Smooth muscle cell (in vitro differentiated cells): Measurements from ENCODE around the gene TNFSF10. TPM values are rescaled to one million over a fixed set of nuclear protein-coding genes. Genes with fewer than 3 reads are reported as not detected.
"Not testable (repeated sequence)": the region's sequence is repeated elsewhere in the genome, so short reads cannot be mapped to it uniquely, and the experiment has no call there.

ENCODE experiments used
- DNase-seq: peaks from one replicate; lab custom pipeline; 2025; ENCODE audit not compliant: unreplicated experiment; lab: John Stamatoyannopoulos, UW
- H2AFZ ChIP-seq: fragments of 200-600 bp; sonication (generic); 2 replicates; pipeline ENCODE4 v1.6.0; 2016; ENCODE audit warnings: antibody characterized with exemption, low read depth, mild to moderate bottlenecking
- H3F3A ChIP-seq: fragments of 200-600 bp; sonication (generic); 2 replicates; pipeline ENCODE4 v1.6.0; 2017; ENCODE audit warnings: antibody characterized with exemption, low read depth
- H3K27ac ChIP-seq: fragments of 200-600 bp; sonication (generic); 2 replicates; pipeline ENCODE4 v1.5.1; 2016; ENCODE audit warnings: low read depth, mild to moderate bottlenecking
- H3K27me3 ChIP-seq: fragments of 200-600 bp; sonication (generic); 2 replicates; pipeline ENCODE4 v1.6.1; 2016; ENCODE audit warnings: low read depth, mild to moderate bottlenecking
- H3K36me3 ChIP-seq: fragments of 200-600 bp; sonication (generic); 2 replicates; pipeline ENCODE4 v1.5.1; 2016; ENCODE audit warnings: low read depth
- H3K4me1 ChIP-seq: fragments of 200-600 bp; sonication (generic); 2 replicates; pipeline ENCODE4 v1.5.1; 2016; ENCODE audit warnings: low read depth
- H3K4me2 ChIP-seq: fragments of 200-600 bp; sonication (generic); 2 replicates; pipeline ENCODE4 v1.6.0; 2016; ENCODE audit warnings: mild to moderate bottlenecking
- H3K4me3 ChIP-seq: fragments of 200-600 bp; sonication (generic); 2 replicates; pipeline ENCODE4 v1.5.1; 2016; ENCODE audit warnings: mild to moderate bottlenecking
- H3K79me2 ChIP-seq: fragments of 200-600 bp; sonication (generic); 2 replicates; pipeline ENCODE4 v1.6.0; 2016; ENCODE audit warnings: low read depth, mild to moderate bottlenecking
- H3K9ac ChIP-seq: fragments of 200-600 bp; sonication (generic); 2 replicates; pipeline ENCODE4 v1.6.0; 2016; ENCODE audit warnings: low read depth
- H3K9me3 ChIP-seq: fragments of 200-600 bp; sonication (generic); replicated peaks from 2 replicates; pipeline ENCODE4 v1.5.1; 2016; ENCODE audit warnings: low read depth
- H4K20me1 ChIP-seq: fragments of 200-600 bp; sonication (generic); 2 replicates; pipeline ENCODE4 v1.6.0; 2016; ENCODE audit warnings: low read depth
- WGBS: methylation state at CpG from one replicate; pipeline ENCODE4 v1.1.7; 2016; ENCODE audit warnings: low lambda C conversion rate; 5-methylcytosine and 5-hydroxymethylcytosine counted together
- polyA plus RNA-seq: library from polyadenylated mRNA; unstranded; fragments of >200 nt; fragmentation: Nextera tagmentation; extraction: Ambion mirVana; gene quantifications from 2 replicates; pipeline ENCODE4 v1.2.1, GENCODE V29; 2016
- total RNA-seq: library from RNA; depleted of rRNA; stranded (reverse); fragments of >200 nt; gene quantifications from 2 replicates; pipeline ENCODE4 v1.2.3, GENCODE V29; 2014
- TF ChIP-seq, protein P1 (sequence below): fragments of 200-600 bp; sonication (generic); IDR thresholded peaks from 2 replicates; pipeline ENCODE4 v1.5.1; 2017; ENCODE audit warnings: borderline replicate concordance, mild to moderate bottlenecking, antibody characterized with exemption; ENCODE audit not compliant: insufficient read depth, poor library complexity, severe bottlenecking

TNFSF10 gene
- 18.3 and 37.1 TPM in 2 replicates for total RNA-seq
- polyA plus RNA-seq = 16.4 and 22.4 TPM in 2 replicates

DNA sequence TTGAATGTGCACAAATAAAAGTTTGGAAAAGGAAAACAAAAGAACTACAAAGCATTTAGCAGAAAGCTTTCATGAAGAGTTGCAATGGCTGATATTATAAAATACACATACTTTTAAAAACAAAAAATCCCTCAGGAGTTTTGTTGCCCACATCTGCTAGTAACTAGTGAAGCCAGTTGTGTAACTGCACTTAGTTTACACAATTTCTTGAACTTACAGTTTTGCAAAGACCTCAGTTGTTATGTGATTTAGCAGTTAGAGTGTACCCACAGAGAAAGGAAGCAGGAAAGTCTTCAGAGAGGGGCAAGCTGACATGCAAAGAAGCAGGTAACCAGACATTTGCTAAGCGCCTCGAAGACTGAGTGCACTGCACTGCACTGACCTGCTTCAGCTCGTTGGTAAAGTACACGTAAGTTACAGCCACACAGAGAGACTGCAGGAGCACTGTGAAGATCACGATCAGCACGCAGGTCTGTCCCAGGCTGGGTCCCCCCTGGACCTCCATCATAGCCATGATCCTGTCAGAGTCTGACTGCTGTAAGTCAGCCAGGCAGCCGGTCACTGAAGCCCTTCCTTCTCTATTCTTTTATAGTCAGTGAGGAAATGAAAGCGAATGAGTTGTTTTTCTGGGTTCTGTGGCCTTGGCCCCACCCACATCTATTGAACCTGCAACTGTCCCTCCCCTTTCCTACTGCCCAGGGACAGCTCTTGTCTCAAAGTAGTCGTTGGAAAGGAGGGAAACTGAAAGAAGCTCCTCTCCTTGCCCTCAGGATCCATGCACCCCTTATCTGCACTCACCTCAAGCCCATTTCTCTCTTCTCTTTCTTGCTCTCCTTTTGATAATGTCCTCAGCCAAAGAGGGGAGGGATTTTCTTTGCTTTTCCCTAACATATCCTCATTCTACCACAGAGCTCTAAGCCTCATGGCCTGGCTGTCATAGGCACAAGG lies at the start of gene TNFSF10:
TSS of gene TNFSF10 (minus strand) at position 560 of the 948 bp plus-strand sequence. CDS start at position 514, 46 bp downstream.
- Histone ChIP-seq H3K9ac (no peak within 1 kb of the TSS), H3K4me3 (peak within 1 kb of the TSS; percentile 35), H3K4me2 (peak within 1 kb of the TSS; percentile 64), H3K9me3 (no peaks in the 10 kb centered on the region), H3F3A (peaks cover 13% of the 10 kb centered on the region), H3K79me2 (no peaks in the 10 kb centered on the region), H3K27me3 (no peaks in the 10 kb centered on the region), H3K36me3 (no peaks in the 10 kb centered on the region), H4K20me1 (no peaks in the 10 kb centered on the region), H3K4me1 (no peaks in the 10 kb centered on the region), H3K27ac (peak within 1 kb of the TSS; percentile 91), H2AFZ (peak within 1 kb of the TSS; percentile 34)
- WGBS = 63% methylated on average over 9 of the region's 9 CpGs
- TF ChIP-seq, protein P1, sequence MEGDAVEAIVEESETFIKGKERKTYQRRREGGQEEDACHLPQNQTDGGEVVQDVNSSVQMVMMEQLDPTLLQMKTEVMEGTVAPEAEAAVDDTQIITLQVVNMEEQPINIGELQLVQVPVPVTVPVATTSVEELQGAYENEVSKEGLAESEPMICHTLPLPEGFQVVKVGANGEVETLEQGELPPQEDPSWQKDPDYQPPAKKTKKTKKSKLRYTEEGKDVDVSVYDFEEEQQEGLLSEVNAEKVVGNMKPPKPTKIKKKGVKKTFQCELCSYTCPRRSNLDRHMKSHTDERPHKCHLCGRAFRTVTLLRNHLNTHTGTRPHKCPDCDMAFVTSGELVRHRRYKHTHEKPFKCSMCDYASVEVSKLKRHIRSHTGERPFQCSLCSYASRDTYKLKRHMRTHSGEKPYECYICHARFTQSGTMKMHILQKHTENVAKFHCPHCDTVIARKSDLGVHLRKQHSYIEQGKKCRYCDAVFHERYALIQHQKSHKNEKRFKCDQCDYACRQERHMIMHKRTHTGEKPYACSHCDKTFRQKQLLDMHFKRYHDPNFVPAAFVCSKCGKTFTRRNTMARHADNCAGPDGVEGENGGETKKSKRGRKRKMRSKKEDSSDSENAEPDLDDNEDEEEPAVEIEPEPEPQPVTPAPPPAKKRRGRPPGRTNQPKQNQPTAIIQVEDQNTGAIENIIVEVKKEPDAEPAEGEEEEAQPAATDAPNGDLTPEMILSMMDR = no peak
- DNase-seq = no peak

DNA sequence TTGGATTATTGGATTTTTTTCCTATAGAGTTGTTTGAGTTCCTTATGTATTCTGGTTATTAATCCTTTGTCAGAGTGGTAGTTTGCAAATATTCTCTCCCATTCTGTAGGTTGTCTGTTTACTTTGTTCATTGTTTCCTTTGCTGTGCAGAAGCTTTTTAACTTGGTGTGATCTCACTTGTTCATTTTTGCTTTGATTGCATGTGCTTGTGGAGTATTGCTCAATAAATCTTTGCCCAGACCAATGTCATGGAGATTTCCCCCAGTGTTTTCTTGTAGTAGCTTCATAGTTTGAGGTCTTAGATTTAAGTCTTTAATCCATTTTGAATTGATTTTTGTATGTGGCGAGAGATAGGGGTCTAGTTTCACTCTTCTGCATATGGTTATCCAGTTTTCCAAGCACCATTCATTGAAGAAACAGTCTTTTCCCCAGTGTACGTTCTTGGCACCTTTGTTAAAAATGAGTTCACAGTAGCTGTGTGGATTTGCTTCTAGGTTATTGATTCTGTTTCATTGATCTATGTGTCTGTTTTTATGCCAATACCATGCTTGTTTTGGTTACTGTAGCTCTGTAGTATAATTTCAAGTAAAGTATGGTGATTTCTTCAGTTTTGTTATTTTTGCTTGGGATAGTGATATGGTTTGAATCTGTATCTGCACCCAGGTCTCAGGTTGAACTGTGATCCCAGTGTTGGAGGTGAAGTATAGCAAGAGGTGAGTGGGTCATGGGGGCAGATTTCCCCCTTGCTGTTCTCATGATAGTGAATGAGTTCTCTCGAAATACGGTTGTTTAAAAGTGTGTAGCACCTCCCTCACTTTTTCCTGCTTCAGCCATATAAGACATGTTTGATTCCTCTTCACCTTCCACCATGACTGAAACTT lies 46.1 kb upstream of the TNFSF10 start:
- H3K79me2 ChIP-seq = no peaks in the 10 kb centered on the region
- no peak for DNase-seq

DNA sequence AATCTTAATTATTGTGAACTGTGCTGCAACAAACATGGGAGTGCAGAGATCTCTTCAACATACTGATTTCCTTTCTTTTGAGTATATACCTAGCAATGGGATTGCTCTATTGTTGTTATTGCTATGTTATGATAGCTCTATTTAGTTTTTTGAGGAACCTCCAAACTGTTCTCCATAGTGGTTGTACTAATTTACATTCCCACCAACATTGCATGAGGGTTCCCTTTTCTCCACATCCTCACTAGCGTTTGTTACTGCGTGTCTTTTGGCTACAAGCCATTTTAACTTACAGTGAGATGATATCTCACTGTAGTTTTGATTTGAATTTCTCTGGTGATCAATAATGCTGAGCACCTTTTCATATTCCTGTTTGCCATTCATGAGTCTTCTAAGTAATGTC lies 45.5 kb upstream of the TNFSF10 start:
- no peaks in the 10 kb centered on the region for H4K20me1 ChIP-seq
- no peaks in the 10 kb centered on the region for H3K79me2 ChIP-seq
- H3K27me3 ChIP-seq = no peaks in the 10 kb centered on the region
- no peak overlapping the region for H3K27ac ChIP-seq
- WGBS = 88% methylated on average over 2 of the region's 2 CpGs
- no peak overlapping the region for H3K4me2 ChIP-seq
- TF ChIP-seq, protein P1 = no peak
- H3F3A ChIP-seq = no peaks in the 10 kb centered on the region
- H3K9ac ChIP-seq = no peak overlapping the region
- no peaks in the 10 kb centered on the region for H3K9me3 ChIP-seq
- no peaks in the 10 kb centered on the region for H3K4me1 ChIP-seq
- no peaks in the 10 kb centered on the region for H3K36me3 ChIP-seq
- no peak overlapping the region for H2AFZ ChIP-seq
- DNase-seq = no peak
- H3K4me3 ChIP-seq = no peak overlapping the region

More for the DNA sequence above, 46.1 kb upstream of the TNFSF10 start:
- H3K27ac ChIP-seq = no peak overlapping the region
- no peaks in the 10 kb centered on the region for H4K20me1 ChIP-seq
- no peak overlapping the region for H3K4me3 ChIP-seq
- H3K36me3 ChIP-seq = no peaks in the 10 kb centered on the region
- H3K4me1 ChIP-seq = no peaks in the 10 kb centered on the region
- no peak overlapping the region for H3K4me2 ChIP-seq
- no peaks in the 10 kb centered on the region for H3K27me3 ChIP-seq
- H2AFZ ChIP-seq = no peak overlapping the region
- no peaks in the 10 kb centered on the region for H3F3A ChIP-seq
- TF ChIP-seq, protein P1 = no peak
- H3K9ac ChIP-seq = no peak overlapping the region
- 92% methylated on average over 4 of the region's 4 CpGs for WGBS
- H3K9me3 ChIP-seq = no peaks in the 10 kb centered on the region

DNA sequence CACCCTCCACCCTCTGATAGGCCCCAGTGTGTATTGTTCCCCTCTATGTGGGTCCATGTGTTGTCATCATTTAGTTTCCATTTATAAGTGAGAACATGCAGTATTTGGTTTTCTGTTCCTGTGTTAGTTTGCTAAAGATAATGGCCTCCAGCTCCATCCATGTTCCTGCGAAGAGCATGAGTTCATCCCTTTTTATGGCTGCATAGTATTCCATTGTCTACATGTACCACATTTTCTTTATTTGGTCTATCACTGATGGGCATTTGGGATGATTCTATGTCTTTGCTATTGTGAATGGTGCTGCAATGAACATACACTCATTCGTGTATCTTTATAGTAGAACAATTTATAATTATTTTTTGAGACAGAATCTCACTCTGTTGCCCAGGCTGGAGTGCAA lies 43.6 kb upstream of the TNFSF10 start:
- H2AFZ ChIP-seq, H3K36me3 ChIP-seq, H3K9ac ChIP-seq, H3K9me3 ChIP-seq, H3F3A ChIP-seq, H3K4me2 ChIP-seq, DNase-seq, H3K4me1 ChIP-seq, H3K79me2 ChIP-seq, H3K27me3 ChIP-seq, H4K20me1 ChIP-seq, H3K4me3 ChIP-seq, H3K27ac ChIP-seq: not testable (repeated sequence)
- 96% methylated on average over 2 of the region's 2 CpGs for WGBS
